GM19328 (cell line): ENCODE results near the gene PFKP.
"Not testable (repeated sequence)": the region's sequence is repeated elsewhere in the genome, so short reads cannot be mapped to it uniquely, and the experiment has no call there.

Source experiments
- ATAC-seq: cut with Tn5 transposase; IDR thresholded peaks from one replicate; pipeline ENCODE4 v1.9.1; 2021; ENCODE audit warnings: mild to moderate bottlenecking, moderate library complexity; ENCODE audit not compliant: unreplicated experiment

Gene PFKP

GRCh38 chr10:3046981-3047547 is 20.3 kb upstream of the PFKP start:
- ATAC-seq = no peak

- no peak for ATAC-seq
Measured at GRCh38 chr10:3047596-3047995, 19.8 kb upstream of the PFKP start.

DNA sequence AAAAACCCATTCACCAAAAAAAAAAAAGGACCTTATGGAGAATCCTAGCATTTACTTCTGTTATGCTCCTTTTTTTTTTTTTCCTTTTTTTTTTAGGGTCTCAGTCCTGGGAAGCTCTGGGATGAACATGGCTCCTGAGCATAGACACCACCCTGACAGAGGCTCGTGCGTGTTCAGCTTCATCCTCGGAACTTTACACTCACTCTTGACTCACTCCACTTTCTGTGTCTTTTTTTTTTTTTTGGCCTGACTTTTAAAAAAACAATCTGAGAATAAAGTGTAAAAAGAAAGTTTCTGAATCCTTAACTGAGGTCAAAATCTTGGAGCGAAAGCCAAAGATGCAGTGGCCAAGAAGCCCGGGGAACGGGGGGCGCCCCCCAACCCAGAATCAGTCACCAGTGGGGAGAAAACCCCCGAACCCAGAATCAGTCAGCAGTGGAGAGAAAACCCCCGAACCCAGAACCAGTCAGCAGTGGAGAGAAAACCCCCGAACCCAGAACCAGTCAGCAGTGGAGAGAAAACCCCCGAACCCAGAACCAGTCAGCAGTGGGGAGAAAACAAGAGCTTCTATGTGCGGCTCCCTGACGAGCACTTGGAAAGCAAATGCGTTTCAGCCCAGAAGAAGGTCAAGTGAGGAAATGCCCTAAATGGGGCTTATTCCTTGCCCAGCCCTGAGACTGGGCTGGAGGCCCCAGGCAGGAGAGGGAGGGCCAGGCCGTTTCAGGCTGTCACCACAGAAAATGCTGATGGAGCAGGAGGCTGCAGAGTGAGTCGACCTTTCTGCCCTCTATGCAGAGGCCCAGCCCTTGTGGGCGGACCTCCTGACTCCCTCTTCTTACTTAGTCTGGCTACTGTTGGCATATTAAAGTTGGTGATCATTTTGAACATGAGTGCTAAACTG is 19.0 kb upstream of the PFKP start:
- ATAC-seq = no peak

- ATAC-seq = no peak
Measured at GRCh38 chr10:3051692-3052091, 15.7 kb upstream of the PFKP start.

- no peak for ATAC-seq
Measured at GRCh38 chr10:3053155-3053554, 14.2 kb upstream of the PFKP start.

DNA sequence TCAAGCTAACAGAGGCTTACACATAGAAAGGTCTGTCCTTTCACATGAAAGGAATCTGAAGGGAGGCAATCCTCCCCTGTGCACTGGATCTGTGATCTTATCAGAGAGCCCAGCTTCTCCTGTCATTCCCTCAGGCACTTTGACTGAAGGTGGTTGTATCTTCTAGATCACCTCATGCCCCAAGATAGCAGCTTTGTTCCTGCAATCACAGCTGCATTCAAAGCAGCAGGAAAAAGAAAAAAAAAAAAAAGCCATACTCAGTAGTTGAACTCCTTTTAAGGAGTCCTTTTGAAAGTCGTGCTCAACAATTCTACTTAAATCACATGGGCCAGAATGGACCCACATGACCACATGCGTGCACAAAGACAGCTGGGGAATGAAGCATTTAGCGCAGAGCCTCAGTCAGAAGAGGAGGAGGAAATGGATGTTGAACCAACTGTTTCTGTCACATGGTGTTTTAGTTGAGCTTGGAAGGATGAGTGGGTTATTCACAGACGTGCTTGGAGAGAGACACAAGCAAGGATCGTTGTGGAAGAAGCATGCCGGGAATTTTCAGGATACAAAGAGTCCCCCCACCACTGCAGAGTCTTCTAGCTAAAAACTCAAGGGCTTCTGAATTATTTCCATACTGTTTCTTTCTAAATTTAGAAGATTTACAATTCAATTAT is 13.0 kb upstream of the PFKP start:
- no peak for ATAC-seq

- ATAC-seq = no peak
Measured at GRCh38 chr10:3054851-3055199, 12.5 kb upstream of the PFKP start.

DNA sequence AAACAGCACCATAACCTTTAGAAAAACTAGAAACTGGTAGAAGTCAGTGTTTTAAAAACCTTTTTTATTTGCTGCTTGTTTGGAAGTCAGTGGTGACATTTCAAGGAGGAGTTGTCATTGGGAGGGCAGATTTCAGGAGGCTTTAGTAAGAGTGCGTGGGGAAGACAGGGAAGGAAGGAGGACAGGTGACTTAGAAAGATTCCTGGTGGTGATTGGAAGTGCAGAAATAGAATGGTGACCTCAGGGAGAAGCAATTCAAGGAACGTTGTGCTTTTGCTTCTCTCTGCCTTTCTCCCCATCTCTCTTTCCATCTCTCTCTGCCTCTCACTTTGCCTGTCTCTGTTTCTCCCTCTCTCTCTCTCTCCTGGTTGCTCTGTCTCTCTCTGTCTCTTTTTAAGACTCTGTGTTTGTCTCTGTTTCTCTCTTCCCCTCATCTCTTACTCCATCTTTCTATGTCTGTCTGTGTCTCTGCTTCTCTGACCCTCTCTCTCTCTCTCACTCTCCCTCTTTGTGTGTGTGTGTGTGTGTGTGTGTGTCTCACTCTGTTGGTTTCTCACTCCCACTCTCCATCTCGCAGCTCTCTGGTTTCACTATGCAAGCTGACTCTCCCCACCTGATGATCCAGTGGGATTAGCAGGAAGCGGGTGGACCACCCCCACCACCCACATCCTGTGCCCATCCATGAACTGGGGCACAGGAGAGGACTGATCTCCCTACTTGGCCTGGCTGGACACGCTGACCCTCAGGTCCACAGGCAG is 10.9 kb upstream of the PFKP start:
- ATAC-seq = no peak

GRCh38 chr10:3057946-3058345 is 9.4 kb upstream of the PFKP start:
- ATAC-seq = no peak

- no peak for ATAC-seq
Measured at GRCh38 chr10:3059974-3060373, 7.4 kb upstream of the PFKP start.

GRCh38 chr10:3060481-3060889 is 6.9 kb upstream of the PFKP start:
- ATAC-seq = no peak

- ATAC-seq = not testable (repeated sequence)
Measured at GRCh38 chr10:3061323-3061898, 5.9 kb upstream of the PFKP start.

DNA sequence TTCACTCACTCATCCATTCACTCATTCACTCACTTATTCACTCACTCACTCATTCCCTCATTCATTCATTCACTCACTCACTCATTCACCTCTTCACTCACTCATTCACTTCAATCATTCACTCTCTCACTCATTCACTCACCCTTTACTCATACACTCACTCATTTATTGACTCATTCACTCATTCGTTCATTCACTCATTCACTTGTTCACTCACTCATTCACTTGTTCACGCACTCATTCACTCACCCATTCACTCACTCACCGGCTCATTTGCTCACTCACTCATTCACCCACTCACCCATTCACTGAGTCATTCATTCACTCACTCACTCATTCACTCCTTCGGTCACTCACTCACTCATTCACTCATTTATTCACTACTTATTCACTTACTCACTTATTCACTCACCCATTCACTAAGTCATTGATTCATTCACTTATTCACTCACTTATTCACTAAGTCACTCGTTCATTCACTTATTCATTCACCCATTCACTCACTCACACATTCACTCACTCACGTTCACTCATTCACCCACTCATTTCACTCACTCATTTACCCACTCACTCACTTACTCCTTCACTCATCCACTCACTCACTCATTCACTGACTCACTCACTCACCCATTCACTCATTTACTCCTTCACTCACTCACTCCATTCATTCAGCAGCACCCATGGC is 4.7 kb upstream of the PFKP start:
- ATAC-seq = no peak

- ATAC-seq = no peak
Measured at GRCh38 chr10:3064423-3064822, 2.9 kb upstream of the PFKP start.

GRCh38 chr10:3065622-3066021 is 1.7 kb upstream of the PFKP start:
- no peak for ATAC-seq

DNA sequence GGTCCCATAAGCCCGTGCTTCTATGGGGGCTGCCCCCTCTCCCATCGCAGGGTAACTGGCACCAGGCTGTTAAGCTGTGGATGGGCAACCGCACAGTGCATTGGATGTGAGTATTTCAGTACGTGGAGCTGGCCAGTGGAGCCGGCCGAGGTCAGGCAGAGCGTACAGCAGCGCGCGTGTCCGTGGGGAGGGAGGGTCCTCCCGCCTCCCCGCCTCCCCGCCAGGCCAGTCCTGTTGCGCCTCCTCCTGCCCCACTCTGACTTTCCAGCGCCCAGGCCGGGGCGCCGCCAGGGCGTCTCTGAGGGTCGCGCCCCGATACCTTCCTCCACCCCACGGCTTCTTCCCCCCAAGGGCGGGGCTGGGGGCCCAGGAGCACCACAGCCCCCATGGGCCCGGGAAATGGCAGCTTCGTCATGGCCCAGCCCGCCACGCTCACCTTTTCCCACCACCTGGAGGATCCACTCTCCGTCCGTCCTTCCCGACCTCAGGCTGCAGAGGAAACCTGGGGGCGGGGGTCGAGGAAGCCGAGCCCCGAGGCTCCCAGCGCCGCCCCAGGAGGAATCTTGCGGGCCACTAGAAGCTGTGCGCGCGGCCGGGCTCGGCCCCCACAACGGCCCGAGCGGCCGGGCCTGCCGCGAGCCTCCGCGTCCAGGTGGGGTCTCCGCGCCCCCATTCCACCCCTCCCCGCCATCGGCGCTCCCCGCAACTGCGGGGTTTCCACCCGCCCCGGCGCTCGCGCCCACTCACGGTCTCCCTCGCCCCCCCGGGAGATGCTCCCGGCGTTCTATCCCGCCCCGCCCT is 831 bp upstream of the PFKP start:
- no peak for ATAC-seq

GRCh38 chr10:3067859-3068179 is 471 bp downstream of the PFKP start:
- ATAC-seq = peak; percentile 4

DNA sequence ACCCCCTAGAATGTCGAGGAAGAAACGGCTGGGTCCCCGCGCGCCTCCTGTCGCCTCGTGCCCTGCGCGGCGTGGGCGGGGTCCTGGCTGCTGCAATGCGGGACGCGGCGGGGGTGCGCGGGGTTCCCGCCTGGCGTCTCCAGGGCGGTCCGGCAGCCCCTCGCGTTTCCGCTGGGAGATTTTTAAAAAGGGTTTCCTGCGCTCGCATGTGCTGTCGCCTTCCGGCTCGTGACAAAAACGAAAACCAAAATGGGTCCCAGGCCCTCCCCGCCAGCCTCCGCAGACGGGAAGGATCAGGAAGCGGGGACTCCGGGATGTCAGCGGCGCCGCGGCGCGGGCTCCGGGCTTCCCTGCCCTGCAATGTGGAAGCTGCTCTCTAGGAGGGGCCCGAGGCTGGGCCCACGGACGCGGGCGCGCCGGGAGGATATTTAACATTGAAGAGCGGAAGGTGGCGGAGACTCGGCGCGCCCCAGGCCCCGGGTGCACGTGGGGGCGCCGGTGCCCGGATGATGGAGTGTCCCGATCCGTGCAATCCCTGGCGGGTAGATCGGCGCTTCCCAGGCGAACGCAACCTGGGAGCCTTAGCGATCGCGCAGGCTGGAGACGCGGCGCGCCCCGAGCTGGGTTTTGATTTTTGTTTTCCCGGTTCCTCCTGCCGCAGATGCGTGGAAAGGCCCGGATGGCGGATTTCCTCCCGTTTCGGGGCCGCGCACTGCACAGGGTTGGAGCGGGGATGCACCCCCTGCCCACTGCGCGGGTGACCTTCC is 1.0 kb downstream of the PFKP start:
- peak; percentile 37 for ATAC-seq
